ENCODE measurements around the gene AP1S1.
"Not testable (repeated sequence)": the region's sequence is repeated elsewhere in the genome, so short reads cannot be mapped to it uniquely, and the experiment has no call there.

Gene AP1S1

GRCh38 chr7:101203740-101204738, 49.8 kb downstream of the AP1S1 start:
- DNase-seq: not testable (repeated sequence)

GRCh38 chr7:101205901-101206664, 51.8 kb downstream of the AP1S1 start:
- DNase-seq: no peak

GRCh38 chr7:101206665-101207042, 52.4 kb downstream of the AP1S1 start:
- no peak for DNase-seq

GRCh38 chr7:101207459-101207858, 53.2 kb downstream of the AP1S1 start:
- no peak for DNase-seq

- DNase-seq: no peak
These were observed 54.5 kb downstream of the AP1S1 start for GRCh38 chr7:101208794-101209193.

GRCh38 chr7:101210143-101210542, 55.9 kb downstream of the AP1S1 start:
- DNase-seq: no peak

Measured in NCI-H446 treated with DMSO at 0.1 percent for 48 hours (cell line).